Measurements from ENCODE around the gene CCL3.
"Not testable (repeated sequence)": the region's sequence is repeated elsewhere in the genome, so short reads cannot be mapped to it uniquely, and the experiment has no call there.

The CCL3 gene

DNA sequence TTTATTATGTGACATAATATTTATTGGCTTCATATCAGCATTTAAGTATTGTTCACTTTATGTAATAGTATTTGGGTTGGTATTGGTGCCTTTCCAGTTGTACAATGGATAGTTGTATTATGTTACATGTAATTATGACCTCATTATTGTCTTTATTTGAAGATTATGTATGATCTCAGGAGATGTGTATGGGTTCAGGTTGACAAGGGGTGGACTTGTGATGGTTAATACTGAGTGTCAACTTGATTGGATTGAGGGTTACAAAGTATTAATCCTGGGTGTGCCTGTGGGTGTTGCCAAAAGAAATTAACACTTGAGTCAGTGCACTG, 25.7 kb upstream of the CCL3 start:
- DNase-seq (ENCODE audit: low read depth in 1 of 2, low spot score in 1 of 2) = not testable (repeated sequence)

- DNase-seq (ENCODE audit: low read depth in 1 of 2, low spot score in 1 of 2) = not testable (repeated sequence)
Observed at GRCh38 chr17:36114971-36115648, 25.2 kb upstream of the CCL3 start.

GRCh38 chr17:36113131-36113530, 23.2 kb upstream of the CCL3 start:
- not testable (repeated sequence) for DNase-seq (ENCODE audit: low read depth in 1 of 2, low spot score in 1 of 2)

- DNase-seq (ENCODE audit: low read depth in 1 of 2, low spot score in 1 of 2) = no peak
Observed at GRCh38 chr17:36112572-36112971, 22.6 kb upstream of the CCL3 start.

- no peak for DNase-seq (ENCODE audit: low read depth in 1 of 2, low spot score in 1 of 2)
Observed at GRCh38 chr17:36111068-36111490, 21.1 kb upstream of the CCL3 start.

DNA sequence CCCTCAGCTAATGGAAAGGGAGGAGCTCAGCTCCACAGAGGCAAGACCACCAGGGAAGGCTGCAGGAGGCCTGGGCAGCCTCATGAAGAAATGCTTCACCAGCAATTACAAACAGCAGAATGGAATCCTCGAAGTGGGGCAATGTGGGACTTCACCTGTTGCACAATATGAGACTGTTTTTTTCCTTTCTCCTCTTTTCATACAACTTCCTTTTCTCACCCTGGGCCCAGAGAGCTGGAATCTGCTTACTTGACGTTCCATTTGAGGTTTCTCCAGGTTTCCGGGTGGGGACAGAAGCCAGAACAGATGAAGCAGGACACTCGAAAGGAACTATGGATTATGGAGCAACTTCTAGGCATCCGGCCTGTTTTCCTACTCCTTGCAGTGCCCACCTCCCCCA, 18.3 kb upstream of the CCL3 start:
- not testable (repeated sequence) for DNase-seq (ENCODE audit: low read depth in 1 of 2, low spot score in 1 of 2)

DNA sequence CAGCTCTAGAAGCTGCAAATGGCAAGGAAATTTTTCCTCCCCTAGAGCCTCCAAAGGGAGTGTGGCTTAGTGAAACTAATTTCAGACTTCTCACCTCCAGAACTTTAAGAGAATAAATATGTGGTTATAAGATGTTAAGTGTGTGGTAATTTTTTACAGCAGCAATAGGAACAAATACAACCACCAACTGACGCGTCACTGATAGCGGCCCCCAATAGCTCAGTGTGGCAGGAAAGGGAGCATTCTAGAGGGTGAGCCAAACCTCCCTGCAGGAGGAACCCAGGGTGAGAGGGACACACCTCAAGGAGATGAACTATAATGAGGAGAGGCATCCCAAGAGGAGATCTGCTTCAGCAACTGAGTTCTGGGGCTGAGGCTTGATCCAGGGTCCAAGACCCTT, 17.7 kb upstream of the CCL3 start:
- DNase-seq (ENCODE audit: low read depth in 1 of 2, low spot score in 1 of 2) = no peak

DNA sequence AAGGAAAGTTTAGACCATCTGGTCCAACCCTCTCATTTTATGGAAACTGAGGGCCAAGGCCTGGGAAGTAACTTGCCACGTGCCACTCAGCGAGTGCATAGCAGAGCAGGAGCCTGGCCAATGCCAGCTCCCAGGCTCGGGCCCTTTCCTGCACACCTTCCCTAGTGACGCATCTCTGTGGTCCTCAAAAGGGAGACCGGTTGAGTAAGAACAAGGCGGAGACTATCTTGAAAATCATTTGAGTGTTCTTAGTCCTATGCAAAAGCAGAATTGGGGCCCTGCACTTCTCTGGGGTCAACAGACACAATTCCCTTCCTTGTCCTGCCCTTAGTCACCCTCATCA, 16.5 kb upstream of the CCL3 start:
- no peak for DNase-seq (ENCODE audit: low read depth in 1 of 2, low spot score in 1 of 2)

DNA sequence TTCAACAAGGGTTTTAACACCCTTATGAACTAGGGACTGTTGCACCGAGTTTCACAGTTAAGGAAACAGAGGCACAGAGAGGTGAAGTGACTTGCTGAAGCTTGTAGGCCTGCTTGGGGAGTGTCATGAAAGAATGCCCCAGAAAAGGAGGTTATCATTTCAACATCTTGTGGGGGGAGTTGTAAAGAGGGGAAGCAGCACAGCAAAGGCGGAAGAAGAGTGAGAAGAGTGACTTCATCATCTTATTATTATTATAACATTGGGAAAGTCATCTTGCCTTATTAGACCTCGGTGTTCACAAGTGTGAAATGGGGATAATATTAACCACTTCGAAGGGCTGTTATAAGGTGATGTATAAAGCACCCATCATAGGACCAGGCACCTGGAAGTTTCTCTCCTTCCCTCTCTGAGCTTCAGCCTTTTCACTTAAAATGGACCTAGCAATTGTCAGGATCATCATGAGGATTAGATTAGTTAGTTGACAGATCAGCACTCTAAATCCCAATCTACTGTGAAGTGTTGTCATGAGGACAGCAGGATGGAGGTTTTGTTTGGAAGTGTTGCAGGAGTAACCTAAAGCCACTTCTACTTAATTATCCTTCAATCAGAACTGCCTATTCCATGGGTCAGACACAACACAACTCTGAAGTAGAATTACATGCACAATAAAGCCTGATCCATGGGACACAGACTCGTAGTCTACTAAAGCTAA, 16.0 kb upstream of the CCL3 start:
- no peak for DNase-seq (ENCODE audit: low read depth in 1 of 2, low spot score in 1 of 2)

DNA sequence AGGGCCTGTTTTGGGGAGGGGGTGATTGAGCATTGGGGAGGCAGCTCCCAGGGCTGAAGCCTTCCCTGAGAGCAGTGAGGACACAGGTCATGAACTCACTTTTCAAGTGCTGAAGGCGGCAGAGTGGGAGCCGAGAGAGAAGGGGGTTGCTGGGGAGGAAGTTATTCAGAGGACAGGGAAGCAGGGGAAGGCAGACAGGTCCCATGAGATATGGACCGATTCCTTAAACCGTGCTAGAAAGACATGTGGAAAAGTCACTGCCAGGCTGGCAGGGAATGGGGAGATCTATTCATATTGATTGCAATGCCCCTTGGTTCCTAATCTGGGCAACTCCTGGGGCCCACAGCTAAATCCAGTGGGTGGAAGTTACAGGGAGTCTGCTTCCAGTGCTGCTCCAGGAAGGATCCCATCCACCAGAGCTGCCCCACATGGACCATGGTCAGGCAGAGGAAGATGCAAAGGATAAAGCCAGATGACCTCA, 14.8 kb upstream of the CCL3 start:
- DNase-seq (ENCODE audit: low read depth in 1 of 2, low spot score in 1 of 2) = no peak

- DNase-seq (ENCODE audit: low read depth in 1 of 2, low spot score in 1 of 2) = not testable (repeated sequence)
Observed at GRCh38 chr17:36104246-36104645, 14.3 kb upstream of the CCL3 start.

DNA sequence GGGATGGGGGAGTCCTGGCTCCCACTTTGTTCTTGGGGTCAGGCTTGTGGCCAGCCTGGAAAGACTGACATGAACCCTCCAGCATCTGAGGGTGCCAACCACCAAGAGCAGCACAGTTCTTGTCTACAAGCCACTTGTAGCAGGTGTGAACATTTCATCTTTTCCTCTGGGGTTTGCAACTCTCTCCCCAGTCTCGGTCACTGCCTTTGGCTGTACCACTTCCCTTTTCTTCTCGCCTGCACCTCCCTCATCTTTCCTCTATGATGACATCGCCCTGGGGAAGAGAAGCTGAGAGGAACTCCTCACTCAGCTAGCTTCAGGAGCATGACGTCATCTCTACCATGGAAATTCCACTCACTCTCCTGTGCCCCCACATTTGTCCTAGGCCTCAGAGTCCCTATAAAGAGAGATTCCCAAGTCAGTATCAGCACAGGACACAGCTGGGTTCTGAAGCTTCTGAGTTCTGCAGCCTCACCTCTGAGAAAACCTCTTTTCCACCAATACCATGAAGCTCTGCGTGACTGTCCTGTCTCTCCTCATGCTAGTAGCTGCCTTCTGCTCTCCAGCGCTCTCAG, 13.5 kb upstream of the CCL3 start, which contains the start of gene CCL4:
CCL4 (plus strand) TSS at position 427 of the 575 bp plus-strand sequence; CDS start at position 506, 79 bp downstream.
- not testable (repeated sequence) for DNase-seq (ENCODE audit: low read depth in 1 of 2, low spot score in 1 of 2)

- not testable (repeated sequence) for DNase-seq (ENCODE audit: low read depth in 1 of 2, low spot score in 1 of 2)
Observed at GRCh38 chr17:36099004-36099403, 9.1 kb upstream of the CCL3 start.

- no peak for DNase-seq (ENCODE audit: low read depth in 1 of 2, low spot score in 1 of 2)
Observed at GRCh38 chr17:36095992-36096391, 6.0 kb upstream of the CCL3 start.

- DNase-seq (ENCODE audit: low read depth in 1 of 2, low spot score in 1 of 2) = no peak
Observed at GRCh38 chr17:36094746-36095145, 4.8 kb upstream of the CCL3 start.

DNA sequence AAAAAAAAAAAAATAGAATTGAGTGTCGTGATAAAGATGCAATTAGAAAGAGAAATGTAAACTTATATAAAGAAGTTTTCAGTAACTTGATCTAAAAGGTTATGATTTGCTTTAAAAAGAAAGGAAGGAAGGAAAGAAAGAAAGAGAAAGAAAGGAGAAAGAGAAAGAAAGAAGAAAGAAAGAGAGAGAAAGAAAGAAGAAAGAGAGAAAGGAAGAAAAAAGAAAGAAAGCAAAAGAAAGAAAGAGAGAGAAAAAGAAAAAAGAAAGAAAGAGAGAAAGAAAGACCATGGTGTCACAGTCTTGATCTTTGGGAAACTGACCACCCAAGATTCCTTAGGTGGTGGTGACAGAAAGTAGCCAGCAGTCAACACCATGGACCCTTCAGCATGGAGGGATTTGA, 4.3 kb upstream of the CCL3 start:
- no peak for DNase-seq (ENCODE audit: low read depth in 1 of 2, low spot score in 1 of 2)

DNA sequence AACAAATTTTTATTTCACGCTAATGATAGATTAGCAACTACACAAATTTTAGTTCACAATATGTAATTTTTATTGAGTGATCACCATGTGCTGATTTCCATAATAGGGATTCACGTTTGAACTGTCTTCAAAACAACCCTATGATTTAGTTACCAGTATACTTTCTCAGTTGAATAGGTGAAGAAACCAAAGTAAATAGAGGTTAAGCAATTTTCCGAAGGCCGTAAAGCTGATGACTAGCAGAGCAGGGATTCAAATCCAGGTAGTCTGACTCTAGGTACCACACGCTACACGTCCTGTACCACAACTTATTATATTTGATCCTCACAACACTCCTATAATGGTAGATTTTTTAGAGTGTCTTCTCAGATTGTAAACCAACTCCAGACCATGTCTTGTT, 2.8 kb upstream of the CCL3 start:
- DNase-seq (ENCODE audit: low read depth in 1 of 2, low spot score in 1 of 2) = not testable (repeated sequence)

DNA sequence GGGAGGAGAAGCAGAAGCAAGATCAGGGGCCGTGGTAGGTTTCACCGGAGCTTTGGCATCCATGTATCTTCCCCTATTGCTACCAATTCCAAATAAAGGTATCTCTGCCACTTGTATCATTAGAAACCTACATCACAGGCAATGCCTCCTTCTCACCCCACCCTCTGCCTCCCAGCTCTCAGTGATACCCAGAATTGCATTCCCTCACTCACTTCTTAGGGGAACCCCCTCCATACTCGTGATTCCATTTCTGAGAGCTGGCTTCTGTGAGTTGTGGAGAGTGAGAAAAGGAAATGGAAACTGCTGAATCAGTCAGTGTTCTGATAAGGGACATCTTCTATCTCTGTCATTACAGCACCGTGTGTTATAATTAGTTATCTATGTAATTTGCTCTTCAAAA, 2.3 kb upstream of the CCL3 start:
- DNase-seq (ENCODE audit: low read depth in 1 of 2, low spot score in 1 of 2) = no peak

GRCh38 chr17:36089339-36089865, 541 bp downstream of the CCL3 start:
- DNase-seq (ENCODE audit: low read depth in 1 of 2, low spot score in 1 of 2) = no peak

DNA sequence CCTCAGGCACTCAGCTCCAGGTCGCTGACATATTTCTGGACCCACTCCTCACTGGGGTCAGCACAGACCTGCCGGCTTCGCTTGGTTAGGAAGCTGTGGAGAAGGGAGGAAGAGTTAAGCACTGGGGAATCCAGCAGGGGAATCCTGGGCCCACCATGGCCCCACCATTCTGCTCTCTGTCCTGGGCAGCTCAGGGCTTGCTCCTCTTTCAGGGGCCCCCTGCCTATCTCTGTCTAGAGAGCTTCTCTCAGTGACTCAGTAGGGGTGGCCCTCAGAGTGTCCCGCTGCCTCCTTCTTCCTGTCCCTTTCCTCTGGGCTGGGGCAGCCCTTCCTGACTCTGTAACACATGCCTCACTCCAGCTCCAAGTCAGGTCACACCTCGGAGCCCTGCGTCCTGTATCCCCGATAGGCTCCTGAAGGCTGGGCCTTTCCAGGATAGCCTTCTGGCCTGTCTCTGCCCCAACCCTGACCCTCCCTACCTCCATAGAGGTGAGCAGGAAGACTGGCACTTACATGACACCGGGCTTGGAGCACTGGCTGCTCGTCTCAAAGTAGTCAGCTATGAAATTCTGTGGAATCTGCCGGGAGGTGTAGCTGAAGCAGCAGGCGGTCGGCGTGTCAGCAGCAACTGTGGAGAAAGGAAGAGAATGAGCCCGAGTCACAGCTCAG, 1.1 kb downstream of the CCL3 start:
- DNase-seq (ENCODE audit: low read depth in 1 of 2, low spot score in 1 of 2) = no peak

- not testable (repeated sequence) for DNase-seq (ENCODE audit: low read depth in 1 of 2, low spot score in 1 of 2)
Observed at GRCh38 chr17:36087897-36088572, 1.9 kb downstream of the CCL3 start.

All from stimulated activated CD4-positive, alpha-beta T cell treated with anti-CD3 and anti-CD28 coated beads, Interleukin-15, amount 100 ng/mL, for 1 hour (primary cell).